Stimulated activated CD4-positive, alpha-beta T cell treated with anti-CD3 and anti-CD28 coated beads, Interleukin-1b, Interleukin-23, amount 100 ng/mL, for 4 hours (primary cell): ENCODE measurements around the gene NTPCR.
"Not testable (repeated sequence)": the region's sequence is repeated elsewhere in the genome, so short reads cannot be mapped to it uniquely, and the experiment has no call there.

Experiments
- DNase-seq, 2 donors: peaks; one replicate each; pipeline ENCODE4 v3.0.0-alpha.2; 2020; ENCODE audit warnings: low read depth in 2 of 2

Gene NTPCR

GRCh38 chr1:232984577-232985425 is 34.4 kb downstream of the NTPCR start:
- DNase-seq = no peak

- no peak for DNase-seq
Measured at GRCh38 chr1:232985882-232986526, 35.6 kb downstream of the NTPCR start.

GRCh38 chr1:232986527-232986922 is 36.1 kb downstream of the NTPCR start:
- no peak for DNase-seq

DNA sequence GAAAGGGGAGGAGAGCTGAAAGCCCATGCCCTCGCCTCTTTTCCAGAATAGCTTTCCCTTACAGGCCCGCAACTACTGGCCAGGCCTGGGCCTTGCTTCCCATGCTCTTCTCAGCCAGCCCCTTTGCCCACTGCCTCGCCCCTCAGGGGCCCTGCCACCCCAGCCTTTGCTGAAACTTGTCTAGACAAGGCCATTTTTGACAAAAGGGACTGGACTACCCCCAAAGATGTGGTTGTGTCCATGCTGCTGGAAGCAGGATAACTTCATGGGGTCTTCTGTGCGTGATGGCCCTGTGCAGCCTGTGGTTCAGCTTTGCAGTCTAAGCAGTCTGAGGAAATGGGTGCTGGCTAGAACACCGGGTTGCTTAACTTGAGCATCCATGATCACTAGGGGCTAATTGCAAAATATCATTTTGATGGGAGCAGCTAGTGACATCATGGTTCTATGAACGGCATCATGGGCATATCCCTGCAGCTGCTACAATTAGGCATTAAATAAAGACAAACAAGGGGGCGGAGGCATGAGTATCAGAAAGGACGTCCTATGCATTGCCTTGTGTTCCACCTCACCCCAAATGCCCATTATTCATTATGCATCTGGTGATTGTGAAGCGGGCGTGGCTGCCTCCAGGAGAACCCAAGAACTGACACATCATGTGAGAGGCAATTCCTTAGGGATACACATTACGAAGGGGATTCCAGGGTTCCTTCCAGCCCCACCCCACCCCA is 36.8 kb downstream of the NTPCR start:
- DNase-seq = no peak

DNA sequence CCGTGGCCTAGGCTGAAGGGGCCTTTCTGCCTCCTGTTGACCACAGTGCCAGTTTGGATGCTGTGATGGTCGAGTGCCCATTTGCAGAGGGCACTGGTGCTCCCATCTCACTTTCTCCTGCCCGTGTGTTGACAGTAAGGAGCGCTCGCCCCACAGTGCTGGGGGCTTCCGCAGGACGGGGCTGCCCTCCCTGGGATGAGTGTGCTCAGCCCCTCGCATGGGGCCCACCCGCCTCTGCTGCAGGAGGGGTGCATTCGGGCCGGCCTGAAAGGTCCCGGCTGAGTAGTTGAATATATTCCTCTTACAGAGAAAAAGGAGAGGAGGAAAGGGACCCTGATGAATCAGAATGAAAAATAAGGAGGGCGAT is 37.3 kb downstream of the NTPCR start:
- DNase-seq = no peak

DNA sequence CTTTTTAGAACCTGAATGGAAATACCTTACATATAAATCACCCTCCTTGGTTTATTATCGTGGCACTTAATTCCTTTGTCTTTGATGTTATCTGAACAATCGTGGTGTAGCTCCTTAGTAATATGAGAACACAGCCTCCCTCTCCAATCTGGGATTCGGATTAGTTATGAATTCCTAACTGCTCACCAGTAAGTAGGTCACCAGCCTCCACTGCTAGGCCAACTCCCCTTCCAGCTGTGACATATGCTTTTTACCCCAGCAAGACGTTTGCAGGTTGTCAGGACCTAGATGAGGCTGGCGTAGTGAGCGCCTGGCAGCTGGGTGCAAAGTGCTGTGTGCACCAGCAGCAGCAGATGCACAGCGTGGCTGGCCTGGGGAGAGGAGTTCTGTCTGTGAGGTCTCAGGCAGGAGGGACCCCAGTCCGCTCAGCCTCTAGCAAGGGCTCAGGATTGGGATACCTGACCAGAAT is 38.2 kb downstream of the NTPCR start:
- DNase-seq = no peak

- DNase-seq = no peak
Measured at GRCh38 chr1:232990176-232991128, 40.0 kb downstream of the NTPCR start.

- DNase-seq = no peak
Measured at GRCh38 chr1:232991238-232991637, 40.8 kb downstream of the NTPCR start.

DNA sequence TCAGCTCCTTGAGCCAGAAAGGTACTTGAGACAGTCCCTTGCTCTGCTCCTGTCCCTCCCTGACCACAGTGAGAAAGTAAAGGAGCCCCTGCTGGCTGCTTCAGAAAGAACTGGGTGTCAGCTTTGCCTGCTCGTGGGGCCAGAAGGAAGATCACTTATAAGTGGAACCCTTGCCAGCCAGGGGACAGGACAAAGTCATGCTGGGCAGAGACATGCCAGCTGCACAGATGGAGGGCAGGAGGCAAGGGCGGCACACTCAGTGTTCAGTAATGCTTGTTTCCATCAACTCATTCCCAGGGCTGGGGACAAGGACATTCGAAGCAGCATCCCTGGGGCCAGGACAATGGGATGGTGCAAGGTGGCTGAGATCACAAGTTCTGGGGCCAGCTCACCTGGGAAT is 41.8 kb downstream of the NTPCR start:
- no peak for DNase-seq

- DNase-seq = no peak
Measured at GRCh38 chr1:232993555-232993954, 43.1 kb downstream of the NTPCR start.

DNA sequence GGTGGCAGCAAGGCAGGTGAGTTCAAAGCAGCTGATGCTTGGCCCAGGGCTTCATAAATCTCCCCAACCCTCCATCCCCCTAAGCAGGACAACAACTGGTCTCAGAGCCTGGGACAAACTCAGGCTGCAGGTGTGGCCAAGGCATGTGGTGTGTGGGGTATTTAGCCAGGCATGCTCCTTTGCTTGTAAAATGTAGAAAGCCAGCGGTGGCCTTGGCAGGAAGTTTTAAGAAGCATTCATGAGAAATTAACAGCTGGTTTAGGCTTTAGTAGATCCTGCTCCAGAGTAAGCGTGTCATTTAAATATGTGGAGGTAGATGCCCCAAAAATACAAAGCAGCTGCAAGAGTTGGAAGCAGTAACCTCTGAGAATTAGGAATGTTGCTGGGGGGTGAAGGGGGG is 44.8 kb downstream of the NTPCR start:
- no peak for DNase-seq

GRCh38 chr1:232996143-232996542 is 45.7 kb downstream of the NTPCR start:
- no peak for DNase-seq

DNA sequence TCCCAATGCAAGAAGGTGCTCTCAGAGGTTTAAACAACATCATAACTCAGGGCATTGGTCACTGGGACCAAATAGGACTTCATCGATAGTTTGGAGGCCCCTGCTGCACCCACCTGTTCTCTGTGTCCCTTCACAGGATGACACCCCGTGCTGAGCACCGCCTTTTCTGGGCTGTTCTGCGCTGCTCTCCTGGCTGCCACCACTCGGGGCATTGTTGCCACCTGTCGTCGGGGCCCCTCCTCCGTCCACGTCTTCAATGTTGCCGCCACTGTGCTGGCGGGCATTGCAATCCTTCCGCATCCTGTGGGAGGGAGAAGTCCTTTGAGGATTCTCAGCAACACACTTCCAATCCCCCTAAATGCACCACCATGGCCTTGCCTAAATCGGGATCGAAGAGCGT is 47.7 kb downstream of the NTPCR start:
- DNase-seq = no peak

DNA sequence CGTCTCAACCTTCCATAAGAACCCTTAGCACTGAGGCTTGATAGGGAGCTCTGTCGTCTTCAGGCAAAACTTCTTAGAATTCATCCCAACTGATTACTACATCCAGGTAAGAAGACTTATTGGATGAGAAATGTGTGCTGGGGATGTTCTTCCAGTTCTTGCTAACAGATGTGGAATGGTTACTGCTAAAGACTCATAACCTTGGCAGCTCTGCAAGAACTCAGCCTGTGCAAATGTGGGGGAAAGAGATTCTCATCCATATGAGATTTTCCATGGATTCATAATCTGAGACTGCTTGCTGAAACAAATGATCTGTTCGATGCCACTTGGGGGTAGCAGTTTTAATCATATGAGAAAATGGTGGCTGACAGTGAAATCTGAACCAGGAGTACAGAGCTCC is 48.2 kb downstream of the NTPCR start:
- DNase-seq = no peak

GRCh38 chr1:232999956-233000625 is 49.7 kb downstream of the NTPCR start:
- no peak for DNase-seq

DNA sequence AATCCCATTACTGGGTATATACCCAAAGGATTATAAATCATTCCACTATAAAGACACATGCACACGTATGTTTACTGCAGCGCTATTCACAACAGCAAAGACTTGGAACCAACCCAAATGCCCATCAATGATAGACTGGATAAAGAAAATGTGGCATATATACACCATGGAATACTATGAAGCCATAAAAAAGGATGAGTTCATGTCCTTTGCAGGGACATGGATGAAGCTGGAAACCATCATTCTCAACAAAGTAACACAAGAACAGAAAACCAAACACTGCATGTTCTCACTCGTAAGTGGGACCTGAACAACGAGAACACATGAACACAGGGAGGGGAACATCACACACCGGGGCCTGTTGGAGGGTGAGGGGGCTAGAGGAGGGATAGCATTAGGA is 53.2 kb downstream of the NTPCR start:
- DNase-seq = not testable (repeated sequence)

DNA sequence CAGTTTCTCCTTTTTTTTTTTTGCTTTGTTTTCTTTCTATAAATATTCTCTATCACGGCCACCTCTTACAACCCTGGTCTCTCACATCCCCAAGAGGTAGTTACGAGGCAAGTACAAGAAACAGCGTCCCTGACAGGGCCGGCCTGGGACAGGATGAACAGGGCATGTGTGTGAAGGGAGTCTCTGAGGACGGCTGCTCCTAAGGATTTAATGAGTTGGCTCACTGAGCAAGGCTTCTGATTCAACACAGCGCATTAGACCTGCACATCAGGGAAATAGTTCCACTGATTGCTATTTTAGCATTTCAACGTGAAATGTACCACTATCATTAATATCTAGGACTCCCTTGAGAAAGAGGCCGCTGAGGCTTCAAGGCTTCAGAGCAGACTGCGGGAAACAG is 54.0 kb downstream of the NTPCR start:
- DNase-seq = no peak

DNA sequence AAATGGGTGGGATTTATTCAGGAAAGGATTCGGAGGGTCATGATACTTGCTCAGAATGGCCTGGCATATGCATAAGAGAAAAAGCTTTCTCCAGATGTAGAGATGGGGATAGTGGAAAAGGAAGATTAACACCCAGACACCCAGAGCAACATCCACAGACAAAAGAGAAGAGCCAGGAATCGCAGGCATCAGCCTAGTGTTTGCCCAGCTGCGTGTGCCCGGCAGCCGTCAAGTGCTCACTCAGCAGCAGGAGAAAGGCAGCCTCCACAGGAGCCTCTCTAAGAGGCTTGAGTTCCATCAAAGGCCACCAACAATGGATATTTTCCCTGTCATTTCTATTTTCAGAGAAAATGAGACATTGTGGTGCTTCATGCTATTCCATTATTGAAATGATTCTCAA is 54.7 kb downstream of the NTPCR start:
- no peak for DNase-seq

DNA sequence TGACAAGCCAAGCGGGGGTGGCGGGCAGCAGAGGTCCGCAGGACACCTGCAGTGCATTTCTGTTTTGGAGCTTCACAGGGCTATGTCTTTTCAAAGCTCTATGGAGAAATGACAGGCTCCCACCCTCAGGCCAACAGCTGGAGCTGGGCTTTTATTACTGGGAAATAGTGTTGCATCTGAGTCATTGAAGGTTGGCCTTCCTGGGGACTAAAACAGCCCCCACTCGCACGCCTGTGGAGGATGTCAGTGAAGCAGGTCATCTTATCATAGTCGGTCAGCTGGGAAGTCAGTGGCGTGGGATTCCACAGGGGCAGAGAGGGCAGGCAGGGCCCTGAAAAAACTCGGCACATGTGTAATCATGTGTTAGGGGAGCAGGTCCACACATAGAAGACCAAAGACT is 55.3 kb downstream of the NTPCR start:
- DNase-seq = no peak

DNA sequence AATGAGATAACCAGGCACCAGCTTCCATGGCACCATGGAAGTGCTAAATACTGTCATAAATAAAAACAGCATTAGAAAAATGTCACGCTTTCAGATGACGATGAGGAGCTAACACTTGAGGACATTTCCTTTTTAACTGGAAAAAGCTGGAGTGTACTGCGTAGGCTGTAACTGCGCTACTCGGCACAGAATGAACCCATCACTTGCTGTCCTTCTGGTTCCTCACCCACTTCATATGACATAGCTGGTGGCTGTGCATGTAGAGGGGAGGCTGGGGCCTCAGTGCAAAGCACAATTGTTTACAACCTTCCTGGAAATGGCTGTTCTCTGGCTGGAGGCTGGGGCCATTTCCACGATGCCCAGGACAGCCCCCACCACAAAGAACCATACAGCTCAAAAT is 55.7 kb downstream of the NTPCR start:
- no peak for DNase-seq

DNA sequence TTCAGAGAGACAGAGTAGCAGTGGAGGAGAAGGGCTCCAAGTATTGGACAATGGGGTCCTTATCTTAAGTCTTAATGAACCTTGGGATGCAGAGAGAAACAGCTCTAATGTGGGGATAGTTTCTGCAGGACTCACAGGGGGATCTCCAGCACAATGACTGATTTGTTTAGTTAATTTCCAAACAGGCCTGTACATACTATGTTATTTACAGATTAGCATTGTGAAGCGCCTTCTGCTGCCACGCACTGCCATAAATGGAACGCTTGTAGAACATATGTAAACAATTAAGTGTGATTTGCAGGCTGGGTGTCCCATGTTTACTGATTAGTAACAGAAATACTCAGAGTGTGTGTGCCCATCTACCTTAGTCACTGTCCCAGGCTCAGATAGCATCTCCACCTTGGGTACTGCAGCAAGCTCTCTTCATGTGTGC is 56.1 kb downstream of the NTPCR start:
- DNase-seq = no peak
